CD4-positive, alpha-beta T cell treated with Interleukin-1 beta for 1 hour (primary cell): Measurements from ENCODE around the gene GPHN.
"Not testable (repeated sequence)": the region's sequence is repeated elsewhere in the genome, so short reads cannot be mapped to it uniquely, and the experiment has no call there.

ENCODE experiments used
- DNase-seq, 2 donors: peaks; one replicate each; pipeline ENCODE4 v3.0.0-alpha.2; 2020 to 2022

Gene GPHN

DNA sequence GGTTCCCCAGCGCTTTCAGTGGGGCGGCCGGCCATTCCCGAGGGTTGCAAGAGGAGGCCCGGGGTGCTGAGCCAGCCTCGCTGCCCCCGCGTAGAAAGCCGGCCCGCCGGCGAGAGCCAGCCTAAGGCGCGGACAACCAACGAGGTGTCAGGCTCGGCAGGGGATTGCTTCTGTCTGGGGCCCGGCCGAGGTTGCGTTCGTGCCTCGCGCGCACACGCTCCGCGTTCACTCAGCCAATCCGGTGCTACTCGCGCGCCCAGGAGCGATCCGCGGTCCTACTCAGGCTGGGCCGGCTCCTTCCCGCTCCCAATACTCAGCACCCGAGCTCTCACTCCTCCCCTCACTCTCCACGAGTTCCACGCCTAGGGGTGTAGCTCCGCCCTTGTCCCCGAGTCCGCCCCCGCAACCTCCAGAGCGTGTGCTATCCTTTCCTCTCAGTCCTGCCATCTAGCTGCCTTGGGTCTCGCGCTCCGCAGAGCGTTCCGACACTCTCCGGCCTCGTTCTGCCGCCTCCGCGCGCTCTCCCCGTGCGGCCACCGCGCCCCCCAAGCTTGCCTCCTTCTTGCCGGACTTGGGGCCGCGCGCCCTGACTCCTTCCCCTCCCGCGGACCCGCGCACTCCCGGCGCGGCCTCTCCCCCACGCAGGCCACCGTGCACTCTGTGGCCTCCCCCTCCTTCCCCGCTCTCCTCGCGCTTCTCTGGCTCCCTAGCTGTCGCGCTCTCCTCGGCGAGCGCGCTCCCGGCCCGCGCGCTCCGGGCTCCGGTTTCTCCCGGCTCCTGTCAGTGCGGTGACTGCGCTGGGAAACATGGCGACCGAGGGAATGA is at the start of gene GPHN:
Gene GPHN (plus strand): TSS at position 426 of the 825 bp plus-strand sequence.
- peak; percentile 88 to 90 for DNase-seq

DNA sequence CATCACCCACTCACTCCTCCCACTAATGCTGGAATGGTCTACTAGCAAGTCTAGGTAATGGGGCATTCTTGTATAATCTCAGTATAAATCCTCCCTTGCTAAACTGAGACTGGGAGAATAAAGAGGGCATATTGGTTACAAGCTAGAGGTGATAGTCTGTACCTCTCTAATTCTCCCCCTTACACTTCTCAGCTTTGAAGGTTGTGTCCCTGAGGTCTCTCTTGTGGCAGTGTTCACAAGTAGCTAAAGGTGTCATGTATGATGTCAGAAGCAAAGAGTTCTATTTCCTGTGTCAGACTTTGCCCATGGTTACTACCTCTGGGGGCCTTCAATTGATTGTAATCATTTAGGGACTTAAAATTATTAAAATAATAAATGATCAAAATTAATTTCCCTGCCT is 48.3 kb upstream of the GPHN start:
- DNase-seq, result no peak

- DNase-seq, result no peak
Observed at GRCh38 chr14:66464261-66464660, 43.7 kb upstream of the GPHN start.

GRCh38 chr14:66468778-66469367 is 39.1 kb upstream of the GPHN start:
- DNase-seq, result no peak

GRCh38 chr14:66471584-66471983 is 36.4 kb upstream of the GPHN start:
- no peak for DNase-seq

- no peak for DNase-seq
Observed at GRCh38 chr14:66472251-66472650, 35.7 kb upstream of the GPHN start.

DNA sequence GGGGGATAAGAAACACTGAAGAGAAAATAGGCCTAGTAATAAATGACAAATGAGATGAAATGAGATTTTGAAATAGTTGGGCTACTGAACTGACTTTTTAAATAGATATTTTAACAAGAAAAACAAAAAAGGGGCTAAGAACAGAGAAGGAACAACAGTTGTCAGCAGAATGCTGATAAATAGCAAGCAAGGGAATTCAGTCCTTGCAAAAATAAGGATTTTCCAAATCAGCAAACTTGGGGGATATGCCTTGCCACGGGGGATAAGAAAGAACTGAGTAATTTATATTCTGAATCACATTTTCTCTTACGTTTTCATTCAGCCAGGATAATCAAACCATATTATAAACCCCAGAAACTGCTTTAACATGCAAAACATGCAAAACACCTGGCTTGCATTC is 34.7 kb upstream of the GPHN start:
- no peak for DNase-seq

DNA sequence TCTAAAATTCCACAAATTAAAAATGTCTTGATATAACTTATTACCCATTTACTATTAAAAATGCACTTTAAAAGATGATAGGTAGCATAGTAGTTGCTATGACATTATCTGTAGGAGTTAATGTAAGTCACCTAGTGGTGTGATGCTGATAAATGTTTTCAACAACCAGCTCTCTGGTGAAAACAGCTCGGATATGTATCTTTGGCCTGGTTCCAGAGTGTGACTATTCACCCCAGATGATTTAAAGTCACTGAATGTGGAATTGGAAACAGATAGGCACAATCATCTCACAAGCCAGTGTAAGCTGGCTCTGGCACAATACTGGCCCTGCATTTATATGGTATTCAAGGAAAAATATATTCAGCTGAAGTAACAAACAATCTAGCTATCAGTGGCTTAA is 31.0 kb upstream of the GPHN start:
- no peak for DNase-seq

- DNase-seq, result no peak
Observed at GRCh38 chr14:66477567-66477966, 30.4 kb upstream of the GPHN start.

DNA sequence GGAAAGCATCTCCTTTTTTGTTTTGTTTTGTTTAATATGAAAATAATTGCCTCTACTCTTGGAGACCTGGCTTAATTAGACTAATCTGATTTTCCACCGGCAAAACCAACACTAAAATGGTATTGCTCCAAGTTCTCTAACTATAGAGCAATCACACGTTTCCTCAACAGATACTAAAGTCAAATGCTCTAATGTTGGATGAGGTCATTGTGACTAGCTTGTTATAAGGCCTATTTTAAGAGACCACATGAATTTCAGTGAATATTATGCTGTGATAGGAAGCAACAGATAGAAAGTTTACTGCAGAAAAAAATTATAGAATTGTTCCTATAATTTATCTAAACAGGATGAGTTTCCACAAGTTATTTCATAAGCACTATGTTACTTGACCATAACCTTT is 25.1 kb upstream of the GPHN start:
- no peak for DNase-seq

- DNase-seq, result no peak
Observed at GRCh38 chr14:66483322-66483721, 24.6 kb upstream of the GPHN start.

DNA sequence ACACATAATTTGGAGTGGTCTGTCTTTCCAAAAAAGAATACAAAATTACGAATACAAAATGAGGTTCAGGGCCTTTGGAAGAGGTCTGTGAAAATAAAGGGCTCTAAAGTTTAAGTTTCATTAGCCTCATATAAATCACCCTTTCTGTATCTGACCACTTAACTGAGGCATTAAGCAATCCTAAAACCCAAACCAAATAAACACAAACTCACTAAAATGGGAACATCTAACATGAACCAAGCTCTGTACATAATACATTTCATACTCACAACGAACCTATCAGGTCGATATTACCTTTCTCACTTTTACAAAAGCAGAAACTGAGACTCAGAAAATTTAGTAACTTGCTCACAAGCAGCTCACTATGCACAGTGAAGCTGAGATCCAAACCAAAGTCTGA is 22.9 kb upstream of the GPHN start:
- DNase-seq, result no peak

DNA sequence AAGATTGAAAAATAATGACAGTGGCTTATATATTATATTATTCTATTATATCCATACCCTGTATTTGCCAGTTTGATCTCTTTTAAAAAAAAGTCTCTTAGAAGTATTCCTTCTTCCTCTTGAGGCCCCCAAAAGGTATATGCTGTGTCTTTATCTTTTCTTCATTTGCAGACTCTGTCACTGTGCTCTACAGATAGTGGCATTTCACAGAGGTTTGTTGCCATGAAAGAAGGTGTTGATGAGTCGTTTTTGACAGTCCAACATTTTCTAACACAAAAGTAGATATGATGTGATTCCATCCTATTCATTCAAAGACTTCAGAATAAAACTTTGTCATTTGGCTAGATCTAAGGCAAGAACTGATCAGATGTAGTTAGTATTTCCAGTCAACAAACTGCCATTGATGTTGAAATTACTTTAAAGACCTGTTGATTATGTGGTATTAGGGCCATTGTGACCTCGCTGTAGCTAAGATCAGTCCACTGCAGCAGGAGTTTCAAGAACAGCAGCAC is 22.0 kb upstream of the GPHN start, which contains the start of gene CCDC196:
Gene CCDC196 (plus strand): TSS at position 462 of the 512 bp plus-strand sequence. CDS start 132 bp downstream, outside the sequence.
- no peak for DNase-seq

DNA sequence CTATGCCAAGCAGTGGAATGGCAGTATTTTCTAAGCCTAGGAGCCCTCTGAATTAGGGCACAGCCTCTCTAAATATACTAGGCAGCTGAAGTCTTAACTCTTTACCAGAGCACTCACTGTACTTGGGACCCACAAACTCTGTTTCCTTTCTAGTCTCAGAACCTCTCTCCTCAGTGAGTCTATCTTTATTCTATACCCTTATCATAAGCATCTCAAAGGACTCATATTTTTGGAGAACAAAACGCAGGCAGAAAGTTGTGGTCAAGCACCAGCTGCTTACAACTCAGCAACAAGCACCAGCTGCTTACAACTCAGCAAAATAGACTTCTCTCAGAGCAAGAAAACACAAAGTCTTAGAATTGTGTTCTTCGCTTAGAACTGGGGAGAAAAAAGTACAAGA is 20.8 kb upstream of the GPHN start:
- DNase-seq, result no peak

- DNase-seq, result no peak
Observed at GRCh38 chr14:66490143-66491111, 17.5 kb upstream of the GPHN start.

GRCh38 chr14:66493750-66494149 is 14.2 kb upstream of the GPHN start:
- no peak for DNase-seq

DNA sequence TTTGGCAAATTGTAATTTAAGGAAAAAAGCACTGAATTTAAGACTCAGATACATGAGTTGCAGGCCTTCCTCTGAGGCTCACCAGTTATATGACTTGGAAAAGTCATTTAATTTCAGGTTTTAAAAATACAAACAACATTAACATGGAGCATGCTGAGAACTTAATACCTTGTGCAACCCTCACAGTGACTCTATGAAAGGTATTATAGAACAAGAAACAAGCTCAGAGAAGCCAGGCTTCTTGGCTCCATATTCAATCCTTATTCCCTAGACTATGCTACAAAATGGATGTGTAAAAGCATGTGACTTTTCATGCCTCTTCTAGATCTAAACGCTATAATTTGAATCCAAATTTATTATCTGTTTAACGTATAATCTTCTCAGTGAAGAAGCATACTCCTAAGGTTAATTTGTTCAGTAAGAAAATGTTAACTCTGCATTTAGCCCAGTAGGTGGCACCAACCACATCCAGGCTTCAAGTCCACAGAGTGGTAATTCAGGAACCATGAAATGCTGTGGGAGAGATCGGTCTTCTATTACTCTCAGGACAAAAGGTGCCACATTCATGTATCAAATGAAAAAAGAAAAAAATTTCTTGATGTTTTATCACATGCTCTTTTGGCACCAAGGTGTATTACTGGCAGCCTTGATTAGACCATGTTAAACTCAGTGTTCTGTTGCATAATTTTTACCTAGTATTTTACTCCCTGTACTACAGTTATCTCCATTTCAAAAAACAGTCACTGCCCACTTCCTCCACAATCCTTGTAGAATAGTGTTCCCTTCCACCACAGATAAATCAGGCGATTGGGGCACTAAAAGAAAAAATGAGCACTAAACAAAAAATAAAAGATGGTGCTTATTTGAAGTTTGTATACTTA is 12.5 kb upstream of the GPHN start:
- peak; percentile 16 to 50 for DNase-seq

DNA sequence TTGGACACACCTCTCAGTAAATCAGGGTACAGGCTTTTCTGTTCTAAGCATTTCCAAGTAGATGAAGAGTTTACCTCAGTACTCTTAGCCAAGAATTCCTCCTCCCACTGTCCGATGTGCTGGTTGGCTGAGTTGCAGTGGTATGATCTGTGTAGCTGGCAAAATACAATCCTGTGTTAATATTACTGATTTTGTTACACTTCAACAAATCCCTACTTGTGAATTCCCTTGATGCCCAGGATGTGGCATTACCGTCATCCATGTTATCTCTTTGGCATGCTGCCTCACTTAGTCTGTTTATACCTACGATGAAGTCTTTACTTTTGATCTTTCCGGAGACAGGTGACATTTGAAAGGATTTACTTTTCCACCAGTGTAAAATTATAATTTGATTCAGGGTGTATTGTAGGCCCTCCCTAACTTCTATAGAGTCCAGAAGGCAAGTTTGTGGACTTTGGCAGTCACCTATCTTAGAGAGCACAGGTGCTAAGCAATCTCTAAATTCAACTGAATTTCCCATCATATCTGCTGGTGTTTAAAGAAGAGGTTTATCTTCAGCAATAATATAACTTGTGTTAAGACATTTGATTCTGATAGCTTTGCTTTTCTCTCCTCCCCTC is 11.6 kb upstream of the GPHN start:
- no peak for DNase-seq

GRCh38 chr14:66496911-66497310 is 11.0 kb upstream of the GPHN start:
- DNase-seq, result no peak

GRCh38 chr14:66498311-66498710 is 9.6 kb upstream of the GPHN start:
- no peak for DNase-seq

- no peak for DNase-seq
Observed at GRCh38 chr14:66501592-66501991, 6.4 kb upstream of the GPHN start.

DNA sequence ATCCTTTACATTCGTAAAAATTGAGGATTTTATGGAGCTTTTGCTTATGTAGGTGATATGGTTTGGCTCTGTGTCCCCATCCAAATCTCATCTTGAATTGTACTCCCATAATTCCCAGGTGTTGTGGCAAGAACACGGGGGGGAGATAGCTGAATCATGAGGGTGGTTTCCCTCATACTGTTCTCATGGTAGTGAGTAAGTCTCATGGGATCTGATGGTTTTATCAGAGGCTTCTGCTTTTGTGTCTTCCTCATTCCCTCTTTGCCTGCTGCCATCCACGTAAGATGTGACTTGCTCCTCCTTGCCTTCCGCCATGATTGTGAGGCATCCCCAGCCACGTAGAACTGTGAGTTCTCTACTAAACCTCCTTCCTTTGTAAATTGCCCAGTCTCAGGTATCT is 5.1 kb upstream of the GPHN start:
- not testable (repeated sequence) for DNase-seq
